Measurements from ENCODE around the gene UBE2Q2. TPM values are rescaled to one million over a fixed set of nuclear protein-coding genes. Genes with fewer than 3 reads are reported as not detected.

UBE2Q2 gene
- total RNA-seq, 1 experiment from 2014 or later: 27.0 TPM

DNA sequence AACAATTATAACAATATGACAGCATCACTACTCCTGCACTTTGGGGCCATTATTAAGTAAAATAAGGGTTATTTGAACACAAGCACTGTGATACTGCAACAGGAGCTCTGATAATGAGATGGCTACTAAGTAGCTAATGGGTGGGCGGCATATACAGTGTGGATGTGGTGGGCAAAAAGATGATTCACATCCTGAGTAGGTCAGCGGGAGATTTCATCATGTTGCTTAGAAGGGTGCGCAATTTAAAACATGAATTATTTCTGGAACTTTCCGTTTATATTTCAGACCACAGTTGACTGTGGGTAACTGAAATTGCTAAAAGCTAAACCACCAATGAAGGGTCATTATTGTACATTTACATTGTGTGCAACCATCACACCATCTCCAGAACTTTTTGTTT lies 102.7 kb downstream of the UBE2Q2 start:
- TF ChIP-seq ATF6 (CRISPR knock-in tag; IDR thresholded peaks at IDR 0.05): no peak
- no peak for TF ChIP-seq SP1 (CRISPR knock-in tag; conservative IDR thresholded peaks at IDR 0.05)
- no peak for TF ChIP-seq TEAD1 (CRISPR knock-in tag; IDR thresholded peaks at IDR 0.05)
- no peak for TF ChIP-seq TEAD4 (CRISPR knock-in tag; IDR thresholded peaks at IDR 0.05)
- TF ChIP-seq, protein P1, sequence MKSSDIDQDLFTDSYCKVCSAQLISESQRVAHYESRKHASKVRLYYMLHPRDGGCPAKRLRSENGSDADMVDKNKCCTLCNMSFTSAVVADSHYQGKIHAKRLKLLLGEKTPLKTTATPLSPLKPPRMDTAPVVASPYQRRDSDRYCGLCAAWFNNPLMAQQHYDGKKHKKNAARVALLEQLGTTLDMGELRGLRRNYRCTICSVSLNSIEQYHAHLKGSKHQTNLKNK (CRISPR knock-in tag; IDR thresholded peaks at IDR 0.05): no peak
- no peak for TF ChIP-seq ZBTB43 (CRISPR knock-in tag; IDR thresholded peaks at IDR 0.05)
- no peak for TF ChIP-seq HMGXB4 (CRISPR knock-in tag; IDR thresholded peaks at IDR 0.05)
- TF ChIP-seq JUN (CRISPR knock-in tag; IDR thresholded peaks at IDR 0.05): no peak
- TF ChIP-seq TCF7 (CRISPR knock-in tag; IDR thresholded peaks at IDR 0.05; ENCODE audit: low read depth): no peak
- TF ChIP-seq ZNF512 (CRISPR knock-in tag; IDR thresholded peaks at IDR 0.05; ENCODE audit: borderline replicate concordance): no peak
- TF ChIP-seq RELA (CRISPR knock-in tag; IDR thresholded peaks at IDR 0.05; ENCODE audit: borderline replicate concordance): no peak
- no peak for ATAC-seq
- H3K27me3 Mint-ChIP-seq (ENCODE audit: low read depth): no peaks in the 10 kb centered on the region; the same call in 1 of the 2 replicates
- ChIA-PET CTCF (interaction anchor here (2.2 kb wide), 1 partner anchor 17 kb away, joined by 7 read pairs; no protein-coding TSS in a partner anchor), POLR2A (no interaction called here)
- peaks cover 14% of the 10 kb centered on the region for H3K9me3 Mint-ChIP-seq
- H3K4me1 Mint-ChIP-seq: no peaks in the 10 kb centered on the region
- peaks cover 2% of the 10 kb centered on the region for H3K36me3 Mint-ChIP-seq
- no peak for DNase-seq (ENCODE audit: low spot score)
- no peak overlapping the region for H3K27ac Mint-ChIP-seq
- H3K4me3 Mint-ChIP-seq: no peak overlapping the region

DNA sequence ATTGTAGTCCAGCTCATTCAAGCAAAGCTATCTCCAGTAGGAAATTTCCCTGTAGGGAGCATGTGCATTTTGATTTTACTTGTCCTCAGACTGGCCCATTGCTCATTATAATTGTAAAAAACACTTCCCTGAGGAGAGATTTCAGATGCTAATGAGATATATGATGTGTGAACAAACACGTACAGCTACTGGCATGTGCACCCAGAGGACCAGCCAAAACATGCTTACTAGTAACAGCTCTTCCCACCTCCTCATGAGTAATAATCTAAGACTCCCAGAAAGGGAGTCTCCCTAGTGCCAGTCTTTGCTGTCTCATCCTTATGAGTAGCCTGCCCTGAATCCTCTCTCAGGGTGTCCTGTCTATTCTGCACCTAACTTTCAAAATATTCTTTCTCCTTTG lies 103.8 kb downstream of the UBE2Q2 start:
- ChIA-PET CTCF (interaction anchor here (2.2 kb wide), 1 partner anchor 18 kb away, joined by 7 read pairs; no protein-coding TSS in a partner anchor), POLR2A (no interaction called here)
- DNase-seq (ENCODE audit: low spot score): no peak
- Mint-ChIP-seq H3K27me3 (ENCODE audit: low read depth) (no peaks in the 10 kb centered on the region), H3K36me3 (no peaks in the 10 kb centered on the region), H3K27ac (no peak overlapping the region), H3K4me1 (no peaks in the 10 kb centered on the region), H3K9me3 (peaks cover 8% of the 10 kb centered on the region), H3K4me3 (no peak overlapping the region)
- no peak for TF ChIP-seq MLX (CRISPR knock-in tag; IDR thresholded peaks at IDR 0.05)
- TF ChIP-seq IRF2 (CRISPR knock-in tag; IDR thresholded peaks at IDR 0.05; ENCODE audit: borderline replicate concordance, low read depth): no peak
- no peak for TF ChIP-seq CDX4 (CRISPR knock-in tag; IDR thresholded peaks at IDR 0.05; ENCODE audit: borderline replicate concordance)
- TF ChIP-seq ATF3 (CRISPR knock-in tag; conservative IDR thresholded peaks at IDR 0.05): no peak
- TF ChIP-seq E2F4 (CRISPR knock-in tag; IDR thresholded peaks at IDR 0.05; ENCODE audit: borderline replicate concordance, low read depth): no peak
- TF ChIP-seq NR3C1 (CRISPR knock-in tag; conservative IDR thresholded peaks at IDR 0.05; ENCODE audit: low read depth): no peak
- no peak for ATAC-seq

Measured in WTC11 (cell line).